ENCODE results near the gene CEND1.

The CEND1 gene

DNA sequence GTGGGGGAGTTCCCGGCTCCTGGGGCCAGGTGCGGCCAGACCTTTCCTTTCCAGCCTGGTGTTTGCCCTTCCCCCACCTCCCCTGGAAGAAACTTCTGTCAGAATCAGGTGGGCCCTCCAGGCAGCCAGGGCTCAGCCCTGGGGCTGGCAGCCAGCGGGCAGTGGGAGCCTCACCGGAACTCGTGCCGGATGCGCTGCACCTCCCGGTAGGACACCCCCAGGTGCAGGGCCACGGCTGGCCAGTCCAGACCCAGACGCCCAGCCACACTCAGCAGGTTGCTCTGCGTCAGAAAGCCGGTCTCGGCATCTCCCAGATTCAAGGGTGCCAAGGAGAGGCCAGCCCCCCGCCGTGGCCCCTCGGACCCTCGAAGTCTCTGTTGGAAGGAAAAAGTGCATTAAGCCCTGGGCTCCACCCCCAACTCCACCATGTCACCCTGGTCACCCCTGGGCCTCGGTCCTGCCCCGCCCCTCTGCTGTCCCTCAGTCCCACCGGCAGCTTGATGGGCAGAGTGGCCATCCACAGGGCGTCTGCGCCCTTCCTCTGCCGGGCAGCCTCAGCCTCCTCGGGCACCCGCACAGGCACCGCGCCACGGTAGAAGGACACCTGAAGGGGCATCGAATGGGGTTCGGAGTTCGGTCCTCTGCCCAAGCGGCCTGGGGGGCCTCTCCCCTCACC lies 9.9 kb upstream of the CEND1 start:
- H3K4me3 ChIP-seq (ENCODE audit: low read length) = no peak overlapping the region
- no peak for DNase-seq (ENCODE audit: low read depth)
- no peak for TF ChIP-seq CTCF (IDR thresholded peaks at IDR 0.05; ENCODE audit: insufficient read depth, low read depth, low read length, missing control alignments)

GRCh38 chr11:798093-798713 lies 8.3 kb upstream of the CEND1 start, which contains the start of gene SLC25A22:
Gene SLC25A22 (minus strand): TSS chr11:798281. CDS start chr11:795006, 3,275 bp downstream.
- peak within 1 kb of the TSS; percentile 80 for H3K4me3 ChIP-seq (ENCODE audit: low read length)
- TF ChIP-seq CTCF (IDR thresholded peaks at IDR 0.05; ENCODE audit: insufficient read depth, low read depth, low read length, missing control alignments) = peak; percentile 44
- DNase-seq (ENCODE audit: low read depth) = peak; percentile 87

DNA sequence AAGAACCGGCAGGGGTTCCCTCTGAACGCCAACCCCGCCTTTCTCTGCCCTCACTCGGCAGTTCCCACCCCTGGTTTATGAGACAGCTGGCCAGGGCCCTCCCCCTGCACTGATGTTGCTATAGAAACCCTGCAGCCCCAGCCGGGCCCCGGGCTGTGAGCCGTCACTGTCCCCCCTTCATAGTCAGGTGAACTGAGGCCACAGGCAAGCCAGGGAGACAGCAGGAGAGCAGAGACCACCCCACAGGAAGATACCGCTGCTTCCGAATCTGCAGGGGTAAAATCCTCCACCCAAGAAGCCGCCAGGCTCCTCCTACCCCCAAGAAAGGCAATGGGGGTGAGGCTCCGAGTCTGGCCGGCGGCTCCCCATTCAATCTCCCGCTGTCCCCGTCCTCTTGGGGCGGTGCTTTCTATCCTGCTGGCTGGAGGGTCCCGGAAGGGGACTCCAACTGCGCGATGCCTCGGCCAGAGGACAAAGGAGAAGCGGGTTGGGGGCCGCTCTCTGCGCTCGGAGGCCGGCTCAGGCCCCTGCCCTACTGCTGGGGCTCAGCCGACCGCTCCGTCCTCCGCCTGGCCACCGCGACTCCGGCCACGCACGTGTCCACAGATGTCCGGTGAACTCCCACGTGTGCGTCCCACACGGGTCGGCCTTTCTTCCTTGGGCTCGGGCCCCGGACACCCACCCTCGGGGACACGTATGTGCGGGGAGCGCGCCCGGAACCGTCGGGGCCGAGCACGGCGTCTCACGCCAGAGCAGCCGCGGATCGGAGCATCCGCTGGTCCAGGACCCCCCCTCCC lies 7.6 kb upstream of the CEND1 start:
- no peak for TF ChIP-seq CTCF (IDR thresholded peaks at IDR 0.05; ENCODE audit: insufficient read depth, low read depth, low read length, missing control alignments)
- peak; percentile 80 for DNase-seq (ENCODE audit: low read depth)
- peak overlapping the region; percentile 80 for H3K4me3 ChIP-seq (ENCODE audit: low read length)

- H3K4me3 ChIP-seq (ENCODE audit: low read length) = peak overlapping the region; percentile 80
- no peak for TF ChIP-seq CTCF (IDR thresholded peaks at IDR 0.05; ENCODE audit: insufficient read depth, low read depth, low read length, missing control alignments)
- DNase-seq (ENCODE audit: low read depth) = no peak
Observed at GRCh38 chr11:796565-797295, 6.8 kb upstream of the CEND1 start.

DNA sequence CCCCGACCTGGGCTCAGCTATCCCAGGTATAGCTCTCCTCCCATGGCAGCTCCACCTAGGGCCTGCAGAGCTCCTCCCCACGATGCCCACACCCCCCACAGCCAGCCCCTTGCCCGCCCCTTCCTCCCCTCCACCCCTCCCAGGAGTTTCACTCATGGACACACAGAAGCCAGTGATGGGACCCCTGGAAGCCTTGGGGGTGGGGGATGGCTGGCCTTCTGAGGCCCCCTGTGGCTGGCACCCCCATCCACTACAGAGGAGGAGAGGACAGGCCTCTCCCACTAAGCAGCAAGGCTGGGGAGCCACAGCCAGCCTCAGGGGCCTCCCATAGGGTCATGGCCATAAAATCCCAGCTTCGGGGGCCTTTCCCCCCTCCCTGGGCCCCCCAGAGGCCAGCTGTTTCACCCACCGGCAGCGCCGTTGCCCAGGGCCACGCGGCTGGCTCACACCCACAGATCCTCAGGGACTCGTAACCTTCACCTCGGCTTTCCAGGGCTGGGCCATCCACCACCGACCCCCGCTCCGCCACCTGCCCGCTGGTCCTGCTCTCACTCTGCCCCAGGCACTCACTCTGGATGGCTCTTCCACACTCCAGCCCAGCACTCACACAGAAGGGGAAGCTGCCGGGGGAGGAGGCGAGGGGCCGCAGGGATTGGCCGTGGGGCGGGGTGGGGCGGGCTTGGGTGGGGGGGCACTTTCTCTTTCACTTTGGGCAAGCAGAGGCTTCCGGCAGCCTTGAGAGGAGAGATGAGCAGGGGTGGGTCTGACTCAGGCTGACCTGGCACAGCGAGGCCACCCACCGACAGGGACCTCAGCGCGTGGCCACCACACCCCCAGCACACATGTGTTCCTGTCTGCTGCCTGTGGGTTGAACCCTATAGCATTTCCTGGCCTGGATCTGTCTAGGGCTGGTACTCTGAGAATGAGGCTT lies 6.0 kb upstream of the CEND1 start:
- TF ChIP-seq CTCF (IDR thresholded peaks at IDR 0.05; ENCODE audit: insufficient read depth, low read depth, low read length, missing control alignments) = no peak
- DNase-seq (ENCODE audit: low read depth) = peak; percentile 77
- peak overlapping the region; percentile 80 for H3K4me3 ChIP-seq (ENCODE audit: low read length)
